GM21390 (cell line): Measurements from ENCODE around the gene MEI4.

ENCODE experiments used
- ATAC-seq: cut with Tn5 transposase; IDR thresholded peaks from one replicate; pipeline ENCODE4 v1.9.1; 2021; ENCODE audit not compliant: unreplicated experiment

The MEI4 gene

DNA sequence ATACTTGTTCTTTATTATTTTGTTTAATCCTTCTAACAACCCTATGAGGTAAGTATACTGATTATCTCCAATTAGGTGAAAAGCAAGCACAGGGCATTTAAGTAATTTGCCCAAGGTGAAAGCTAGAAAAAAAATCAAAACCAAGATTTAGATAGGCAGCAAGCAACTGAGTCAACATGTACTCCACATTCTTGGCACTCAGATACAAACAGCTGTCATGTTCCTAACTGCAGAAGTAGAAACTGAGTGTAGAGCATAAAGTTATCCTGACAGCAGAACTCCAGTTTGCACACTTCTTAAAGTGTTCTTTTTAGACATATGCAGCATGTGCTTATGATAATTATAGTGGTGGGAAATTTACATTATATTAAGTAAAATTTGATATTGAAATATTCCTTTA is 278.1 kb downstream of the MEI4 start:
- no peak for ATAC-seq

GRCh38 chr6:77962070-77962469 is 309.2 kb downstream of the MEI4 start:
- ATAC-seq: no peak

DNA sequence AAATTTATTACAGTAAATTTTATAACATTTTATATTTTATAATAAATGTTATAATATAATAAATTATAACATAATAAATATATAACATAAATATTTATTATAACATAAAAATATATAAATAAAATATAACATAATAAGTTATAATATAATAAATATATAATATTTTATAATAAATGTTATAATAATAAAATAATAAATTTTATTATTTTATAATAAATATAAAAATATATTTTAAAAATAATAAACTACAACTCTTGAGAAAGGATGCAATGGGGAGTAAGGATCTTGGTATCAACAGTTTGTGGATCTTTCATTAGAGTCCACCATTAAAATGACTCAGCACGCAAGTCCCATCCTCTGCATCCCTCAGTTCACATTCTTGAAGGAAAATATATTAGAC is 312.6 kb downstream of the MEI4 start:
- no peak for ATAC-seq

DNA sequence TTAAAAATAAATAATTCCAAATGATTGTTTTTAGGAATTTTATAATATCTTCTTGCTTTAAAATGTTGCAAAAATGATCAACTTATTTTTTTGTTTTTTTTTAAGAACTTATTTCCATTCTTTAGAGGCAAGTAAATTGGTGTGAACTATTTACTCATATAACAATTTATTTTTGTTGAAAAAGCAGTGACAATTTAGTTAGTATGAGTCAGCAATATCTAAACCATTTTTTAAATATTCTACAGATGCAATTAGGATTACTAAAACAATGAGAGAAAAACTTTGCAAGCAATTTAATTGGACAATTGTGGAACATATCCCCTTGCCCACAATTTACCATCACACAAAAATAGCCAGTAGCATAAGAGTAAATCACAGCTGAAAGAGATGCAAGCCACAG is 319.5 kb downstream of the MEI4 start:
- ATAC-seq: no peak
